WTC11 (cell line): Measurements from ENCODE around the gene FGFR3.

ENCODE experiments used
- EMX1 ChIP-seq: fragments of 250-450 bp; sonication (Bioruptor Pico); IDR thresholded peaks from 2 replicates; pipeline ENCODE4 v1.8.0; 2021; ENCODE audit warnings: mild to moderate bottlenecking
- ETV6 ChIP-seq: sonication (generic); formaldehyde crosslinking; IDR thresholded peaks from 2 replicates; pipeline ENCODE4 v1.8.1; 2022; ENCODE audit warnings: mild to moderate bottlenecking, missing genetic modification reagents
- FOXJ3 ChIP-seq: sonication (generic); formaldehyde crosslinking; IDR thresholded peaks from 2 replicates; pipeline ENCODE4 v1.9.0; 2021; ENCODE audit warnings: missing genetic modification reagents, mild to moderate bottlenecking, borderline replicate concordance
- FOXK1 ChIP-seq: sonication (generic); formaldehyde crosslinking; IDR thresholded peaks from 2 replicates; pipeline ENCODE4 v1.8.0; 2022; ENCODE audit warnings: mild to moderate bottlenecking, moderate library complexity, missing genetic modification reagents
- SP1 ChIP-seq: sonication (generic); formaldehyde crosslinking; conservative IDR thresholded peaks from 2 replicates; pipeline ENCODE4 v1.8.1; 2022; ENCODE audit warnings: missing genetic modification reagents
- TF ChIP-seq, protein P1 (sequence below): fragments of 200-600 bp; IDR thresholded peaks from 2 replicates; pipeline ENCODE4 v1.8.0; 2022; ENCODE audit warnings: antibody characterized with exemption
- TF ChIP-seq, protein P2 (sequence below): sonication (generic); formaldehyde crosslinking; IDR thresholded peaks from 2 replicates; pipeline ENCODE4 v1.8.1; 2023; ENCODE audit warnings: mild to moderate bottlenecking, missing genetic modification reagents, moderate library complexity
- TF ChIP-seq, protein P3 (sequence below): sonication (generic); formaldehyde crosslinking; IDR thresholded peaks from 2 replicates; pipeline ENCODE4 v1.8.0; 2023; ENCODE audit warnings: missing genetic modification reagents
- TF ChIP-seq, protein P4 (sequence below): sonication (generic); formaldehyde crosslinking; IDR thresholded peaks from 2 replicates; pipeline ENCODE4 v1.8.1; 2022; ENCODE audit warnings: mild to moderate bottlenecking, missing genetic modification reagents, moderate library complexity, borderline replicate concordance
- TF ChIP-seq, protein P5 (sequence below): sonication (generic); formaldehyde crosslinking; IDR thresholded peaks from 2 replicates; pipeline ENCODE4 v1.8.0; 2022; ENCODE audit warnings: mild to moderate bottlenecking, missing genetic modification reagents

DNA sequence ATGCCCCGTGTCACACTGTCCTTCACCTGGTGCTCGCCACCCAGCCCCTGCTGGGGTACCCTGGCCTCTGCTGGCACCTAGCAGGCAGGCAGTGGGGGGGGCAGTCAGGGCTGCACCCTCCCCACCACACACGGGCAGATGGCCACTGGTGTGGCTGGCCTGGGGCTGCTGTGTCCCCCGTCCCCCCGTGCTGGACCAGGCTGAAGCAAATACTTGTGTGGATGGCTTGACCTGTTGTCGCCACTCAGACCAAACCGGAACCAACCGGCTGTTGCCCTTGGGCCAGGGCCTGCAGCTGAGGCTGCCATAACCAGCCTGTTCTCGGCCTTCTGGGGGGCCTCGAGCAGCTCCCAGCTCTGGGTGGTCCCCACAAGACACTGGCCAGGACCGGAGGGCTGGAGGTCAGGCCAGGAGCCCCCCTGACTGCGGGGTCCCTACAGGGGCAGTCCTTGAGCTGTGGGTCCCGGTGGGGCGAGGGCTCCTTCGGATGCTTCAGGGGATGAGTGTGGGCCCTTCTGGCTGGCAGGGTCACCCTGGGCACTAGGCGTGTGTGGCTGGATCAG is 4.3 kb downstream of the FGFR3 start:
- TF ChIP-seq ETV6 (CRISPR knock-in tag), result no peak
- TF ChIP-seq, protein P1, sequence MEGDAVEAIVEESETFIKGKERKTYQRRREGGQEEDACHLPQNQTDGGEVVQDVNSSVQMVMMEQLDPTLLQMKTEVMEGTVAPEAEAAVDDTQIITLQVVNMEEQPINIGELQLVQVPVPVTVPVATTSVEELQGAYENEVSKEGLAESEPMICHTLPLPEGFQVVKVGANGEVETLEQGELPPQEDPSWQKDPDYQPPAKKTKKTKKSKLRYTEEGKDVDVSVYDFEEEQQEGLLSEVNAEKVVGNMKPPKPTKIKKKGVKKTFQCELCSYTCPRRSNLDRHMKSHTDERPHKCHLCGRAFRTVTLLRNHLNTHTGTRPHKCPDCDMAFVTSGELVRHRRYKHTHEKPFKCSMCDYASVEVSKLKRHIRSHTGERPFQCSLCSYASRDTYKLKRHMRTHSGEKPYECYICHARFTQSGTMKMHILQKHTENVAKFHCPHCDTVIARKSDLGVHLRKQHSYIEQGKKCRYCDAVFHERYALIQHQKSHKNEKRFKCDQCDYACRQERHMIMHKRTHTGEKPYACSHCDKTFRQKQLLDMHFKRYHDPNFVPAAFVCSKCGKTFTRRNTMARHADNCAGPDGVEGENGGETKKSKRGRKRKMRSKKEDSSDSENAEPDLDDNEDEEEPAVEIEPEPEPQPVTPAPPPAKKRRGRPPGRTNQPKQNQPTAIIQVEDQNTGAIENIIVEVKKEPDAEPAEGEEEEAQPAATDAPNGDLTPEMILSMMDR, result no peak
- TF ChIP-seq, protein P2, sequence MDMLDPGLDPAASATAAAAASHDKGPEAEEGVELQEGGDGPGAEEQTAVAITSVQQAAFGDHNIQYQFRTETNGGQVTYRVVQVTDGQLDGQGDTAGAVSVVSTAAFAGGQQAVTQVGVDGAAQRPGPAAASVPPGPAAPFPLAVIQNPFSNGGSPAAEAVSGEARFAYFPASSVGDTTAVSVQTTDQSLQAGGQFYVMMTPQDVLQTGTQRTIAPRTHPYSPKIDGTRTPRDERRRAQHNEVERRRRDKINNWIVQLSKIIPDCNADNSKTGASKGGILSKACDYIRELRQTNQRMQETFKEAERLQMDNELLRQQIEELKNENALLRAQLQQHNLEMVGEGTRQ, result no peak
- TF ChIP-seq, protein P3, sequence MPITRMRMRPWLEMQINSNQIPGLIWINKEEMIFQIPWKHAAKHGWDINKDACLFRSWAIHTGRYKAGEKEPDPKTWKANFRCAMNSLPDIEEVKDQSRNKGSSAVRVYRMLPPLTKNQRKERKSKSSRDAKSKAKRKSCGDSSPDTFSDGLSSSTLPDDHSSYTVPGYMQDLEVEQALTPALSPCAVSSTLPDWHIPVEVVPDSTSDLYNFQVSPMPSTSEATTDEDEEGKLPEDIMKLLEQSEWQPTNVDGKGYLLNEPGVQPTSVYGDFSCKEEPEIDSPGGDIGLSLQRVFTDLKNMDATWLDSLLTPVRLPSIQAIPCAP, result no peak
- TF ChIP-seq, protein P4, sequence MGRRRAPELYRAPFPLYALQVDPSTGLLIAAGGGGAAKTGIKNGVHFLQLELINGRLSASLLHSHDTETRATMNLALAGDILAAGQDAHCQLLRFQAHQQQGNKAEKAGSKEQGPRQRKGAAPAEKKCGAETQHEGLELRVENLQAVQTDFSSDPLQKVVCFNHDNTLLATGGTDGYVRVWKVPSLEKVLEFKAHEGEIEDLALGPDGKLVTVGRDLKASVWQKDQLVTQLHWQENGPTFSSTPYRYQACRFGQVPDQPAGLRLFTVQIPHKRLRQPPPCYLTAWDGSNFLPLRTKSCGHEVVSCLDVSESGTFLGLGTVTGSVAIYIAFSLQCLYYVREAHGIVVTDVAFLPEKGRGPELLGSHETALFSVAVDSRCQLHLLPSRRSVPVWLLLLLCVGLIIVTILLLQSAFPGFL (CRISPR knock-in tag), result no peak
- no peak for TF ChIP-seq EMX1 (CRISPR knock-in tag)
- TF ChIP-seq, protein P5, sequence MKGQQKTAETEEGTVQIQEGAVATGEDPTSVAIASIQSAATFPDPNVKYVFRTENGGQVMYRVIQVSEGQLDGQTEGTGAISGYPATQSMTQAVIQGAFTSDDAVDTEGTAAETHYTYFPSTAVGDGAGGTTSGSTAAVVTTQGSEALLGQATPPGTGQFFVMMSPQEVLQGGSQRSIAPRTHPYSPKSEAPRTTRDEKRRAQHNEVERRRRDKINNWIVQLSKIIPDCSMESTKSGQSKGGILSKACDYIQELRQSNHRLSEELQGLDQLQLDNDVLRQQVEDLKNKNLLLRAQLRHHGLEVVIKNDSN (CRISPR knock-in tag), result no peak
- TF ChIP-seq FOXK1 (CRISPR knock-in tag), result no peak
- no peak for TF ChIP-seq FOXJ3 (CRISPR knock-in tag)
- TF ChIP-seq SP1 (CRISPR knock-in tag), result no peak
